ENCODE data around the gene PDCD1. TPM values are rescaled to one million over a fixed set of nuclear protein-coding genes. Genes with fewer than 3 reads are reported as not detected.

The PDCD1 gene
- total and polyA plus RNA-seq, 2 of the 8 experiments (the other 6 are each of a cell fraction or from before 2014, with no cell fraction given), result 0.48 to 1.1 TPM

- Histone ChIP-seq H4K91ac (replicated peaks; ENCODE audit: insufficient read length, low read length) (peak overlapping the region; percentile 97), H3K4me2 (ENCODE audit: insufficient read depth in 1 of 2, low read depth in 2 of 2, low read length in 2 of 2) (peak overlapping the region; percentile 25 to 39; a peak in 3 of 4 replicates), H4K8ac (ENCODE audit: extremely low read depth, insufficient read depth, low read length) (peak overlapping the region; percentile 80; the same call in 1 of the 2 replicates), H4K20me1 (replicated peaks in 1 of 2; ENCODE audit: control insufficient read depth in 1 of 2, insufficient read depth in 2 of 2, low read length in 2 of 2) (no peaks in the 10 kb centered on the region), H2BK120ac (replicated peaks; ENCODE audit: low read depth, low read length) (peak overlapping the region; percentile 96), H3K23me2 (ENCODE audit: low read depth, low read length) (0 out of 2 replicates have a peak, but pooled peaks cover 2% of the 10 kb centered on the region), H3K23ac (ENCODE audit: insufficient read length) (no peak overlapping the region), H3K79me2 (ENCODE audit: control insufficient read depth in 1 of 2, insufficient read depth in 2 of 2, low read length in 2 of 2) (no peaks in the 10 kb centered on the region), H3K36me3 (ENCODE audit: control insufficient read depth in 2 of 4, insufficient read depth in 4 of 4, low read length in 3 of 4) (no peaks in the 10 kb centered on the region), H3K27me3 (replicated peaks in 1 of 4; ENCODE audit: control insufficient read depth in 3 of 4, extremely low read depth in 1 of 4, insufficient read depth in 3 of 4, low read length in 3 of 4) (peaks cover 0 to 23% (median 6%) of the 10 kb centered on the region in 4 experiments; a peak in 5 of 7 replicates), H2AFZ (ENCODE audit: low read length) (no peak overlapping the region; the same call in 1 of the 2 replicates), H3K9me3 (ENCODE audit: insufficient read depth in 2 of 2, low read depth in 1 of 2, low read length in 1 of 2) (no peaks in the 10 kb centered on the region), H3K4me1 (replicated peaks in 1 of 4; ENCODE audit: control insufficient read depth in 3 of 4, insufficient read depth in 4 of 4, low read length in 3 of 4) (peaks cover 4 to 28% (median 11%) of the 10 kb centered on the region in 4 experiments), H3K9ac (replicated peaks in 1 of 4; ENCODE audit: extremely low read depth in 1 of 4, low read depth in 3 of 4, low read length in 3 of 4) (no peak overlapping the region), H2AK5ac (ENCODE audit: low read depth, low read length) (peak overlapping the region; percentile 92; the same call in 1 of the 2 replicates), H3K14ac (ENCODE audit: insufficient read length) (no peak overlapping the region), H3K56ac (replicated peaks; ENCODE audit: insufficient read length, low read depth, low read length) (peak overlapping the region; percentile 19), H3K18ac (ENCODE audit: extremely low read depth, low read length) (peak overlapping the region; percentile 76), H3K27ac (ENCODE audit: low read depth, low read length) (no peak overlapping the region), H4K5ac (ENCODE audit: insufficient read length, low read depth, low read length) (peak overlapping the region; percentile 47), H3K4ac (replicated peaks; ENCODE audit: insufficient read length, low read depth, low read length) (no peak overlapping the region), H2BK15ac (ENCODE audit: low read length) (peak overlapping the region; percentile 98), H2BK5ac (ENCODE audit: low read depth, low read length) (peak overlapping the region; percentile 80; the same call in 1 of the 2 replicates), H3K4me3 (ENCODE audit: extremely low read depth in 1 of 4, insufficient read depth in 2 of 4, low read depth in 3 of 4, low read length in 4 of 4) (peak overlapping the region in 1 of 4 experiments; percentile 47; a peak in 2 of 8 replicates), H2BK20ac (ENCODE audit: low read length) (peak overlapping the region; percentile 98; the same call in 1 of the 2 replicates), H2BK12ac (ENCODE audit: low read depth, low read length) (peak overlapping the region; percentile 98; the same call in 1 of the 2 replicates), H3K79me1 (ENCODE audit: low read depth, low read length) (no peaks in the 10 kb centered on the region)
- ChIA-PET CTCF (ENCODE audit: partially characterized antibody) (interaction anchor here (1.1 kb wide), 1 partner anchor 76 kb away, joined by 3 read pairs; no protein-coding TSS in a partner anchor), POLR2A (ENCODE audit: partially characterized antibody) (interaction anchor here (0.7 to 1.8 kb wide), 5 partner anchors 8 to 103 kb away, joined by 3 to 7 read pairs (median 4); partner anchors contain the start of genes GAL3ST2 and ING5)
- DNase-seq (ENCODE audit: low read depth in 1 of 2, low spot score in 2 of 2), result peak in 1 of 2 experiments; percentile 65
- TF ChIP-seq CTBP2 (IDR thresholded peaks at IDR 0.05; ENCODE audit: borderline replicate concordance, insufficient read depth, insufficient read length, low read length), result no peak
- peak in 1 of 3 experiments; percentile 19; a peak in 1 of 4 replicates for TF ChIP-seq CTCF (IDR thresholded peaks at IDR 0.05; ENCODE audit: control extremely low read depth in 1 of 3, insufficient read depth in 1 of 3, low read depth in 1 of 3, low read length in 3 of 3)
- no peak for TF ChIP-seq NRF1 (IDR thresholded peaks at IDR 0.05; ENCODE audit: low read depth, low read length)
- no peak for TF ChIP-seq SP1 (IDR thresholded peaks at IDR 0.05; ENCODE audit: low read depth, low read length)
- no peak for TF ChIP-seq TCF12 (IDR thresholded peaks at IDR 0.05; ENCODE audit: low read depth, low read length)
- no peak for TF ChIP-seq JUND (IDR thresholded peaks at IDR 0.05; ENCODE audit: low read length)
- TF ChIP-seq TBP (IDR thresholded peaks at IDR 0.05; ENCODE audit: low read depth, low read length), result no peak
- 59% methylated on average over 28 of the region's 35 CpGs; no CpG with 5 or more reads in 1 of the 2 experiments for WGBS, 2 experiments (ENCODE audit: extremely low coverage in 1 of 2, insufficient coverage in 1 of 2, insufficient read length in 1 of 2, insufficient replicate concordance in 2 of 2, low coverage in 1 of 2, low lambda C conversion rate in 2 of 2, missing lambda C conversion rate in 1 of 2)
- no peak for FAIRE-seq
These were observed 54.1 kb downstream of the PDCD1 start for GRCh38 chr2:241804326-241805229.

Measured in H1 (cell line).